Loucy (cell line): ENCODE results near the gene ERCC5.

Experiments used
- H2AFZ ChIP-seq: fragments of 200-600 bp; sonication (generic); 2 replicates; pipeline ENCODE4 v1.6.0; 2016; ENCODE audit warnings: antibody characterized with exemption, mild to moderate bottlenecking, low read length, moderate library complexity
- H3F3A ChIP-seq: fragments of 200-600 bp; 2 replicates; pipeline ENCODE4 v1.6.0; 2016; ENCODE audit warnings: antibody characterized with exemption, low read depth, mild to moderate bottlenecking
- H3K27me3 ChIP-seq: fragments of 200-600 bp; sonication (generic); 2 replicates; pipeline ENCODE4 v1.6.1; 2014; ENCODE audit warnings: low read length, mild to moderate bottlenecking; ENCODE audit not compliant: insufficient read depth, poor library complexity, severe bottlenecking
- H3K36me3 ChIP-seq: fragments of 200-600 bp; sonication (generic); 2 replicates; pipeline ENCODE4 v1.6.1; 2016; ENCODE audit warnings: low read length; ENCODE audit not compliant: insufficient read depth
- H3K4me1 ChIP-seq: fragments of 200-600 bp; sonication (generic); 2 replicates; pipeline ENCODE4 v1.5.1; 2014; ENCODE audit warnings: low read length, mild to moderate bottlenecking; ENCODE audit not compliant: insufficient read depth, poor library complexity, severe bottlenecking
- H3K4me2 ChIP-seq: fragments of 200-600 bp; sonication (generic); 2 replicates; pipeline ENCODE4 v1.6.0; 2014; ENCODE audit warnings: antibody characterized with exemption, low read length, low read depth, mild to moderate bottlenecking; ENCODE audit not compliant: poor library complexity, severe bottlenecking
- H3K4me3 ChIP-seq: fragments of 200-600 bp; sonication (generic); 2 replicates; pipeline ENCODE4 v1.5.1; 2014; ENCODE audit warnings: low read length, mild to moderate bottlenecking, mixed read lengths; ENCODE audit not compliant: poor library complexity, severe bottlenecking
- H3K79me2 ChIP-seq: fragments of 200-600 bp; sonication (generic); 2 replicates; pipeline ENCODE4 v1.6.1; 2014; ENCODE audit warnings: low read length; ENCODE audit not compliant: insufficient read depth
- H3K9ac ChIP-seq: fragments of 200-600 bp; sonication (generic); 2 replicates; pipeline ENCODE4 v1.6.0; 2014; ENCODE audit warnings: mild to moderate bottlenecking, low read depth, low read length, moderate library complexity; ENCODE audit not compliant: poor library complexity, severe bottlenecking
- H3K9me2 ChIP-seq: fragments of 200-600 bp; sonication (generic); replicated peaks from 2 replicates; pipeline ENCODE4 v1.6.1; 2016; ENCODE audit warnings: low read depth, low read length, mixed read lengths
- H3K9me3 ChIP-seq: fragments of 200-600 bp; sonication (generic); 2 replicates; pipeline ENCODE4 v1.6.1; 2014; ENCODE audit warnings: mild to moderate bottlenecking, antibody characterized with exemption, low read length, low read depth; ENCODE audit not compliant: insufficient read depth
- H4K20me1 ChIP-seq: fragments of 200-600 bp; sonication (generic); 2 replicates; pipeline ENCODE4 v1.6.0; 2014; ENCODE audit warnings: antibody characterized with exemption, low read length, mild to moderate bottlenecking; ENCODE audit not compliant: insufficient read depth, poor library complexity, severe bottlenecking
- EZH2phosphoT487 ChIP-seq: fragments of 200-600 bp; IDR thresholded peaks from 2 replicates; pipeline ENCODE4 v1.6.1; 2018; ENCODE audit warnings: antibody characterized with exemption, mild to moderate bottlenecking, moderate library complexity, borderline replicate concordance
- TF ChIP-seq, protein P1 (sequence below): fragments of 200-600 bp; sonication (generic); conservative IDR thresholded peaks from 2 replicates; pipeline ENCODE4 v1.5.1; 2014; ENCODE audit warnings: mild to moderate bottlenecking, antibody characterized with exemption, low read length

ERCC5 gene

DNA sequence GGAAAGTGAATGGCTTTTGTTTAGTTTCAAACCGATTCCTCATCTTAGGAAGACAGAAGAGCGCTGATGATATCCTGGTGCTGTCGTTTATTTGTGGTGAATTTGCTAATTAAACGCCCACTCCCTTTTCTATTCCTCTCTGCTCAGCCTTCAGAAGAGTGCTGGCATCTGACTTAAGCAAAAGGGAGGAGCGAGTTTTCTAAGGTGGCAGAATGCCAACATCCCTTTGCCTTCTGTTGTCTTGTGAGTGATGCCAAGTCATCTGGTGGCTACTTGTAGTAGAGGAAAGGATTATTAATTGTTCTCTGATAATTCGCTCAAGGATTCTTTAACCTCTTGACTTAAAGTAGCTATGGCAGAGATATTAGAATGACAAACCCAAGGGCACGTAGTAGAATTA is 68.1 kb downstream of the ERCC5 start:
- Histone ChIP-seq H3K4me2 (no peak overlapping the region), H3K27me3 (no peaks in the 10 kb centered on the region), H4K20me1 (no peaks in the 10 kb centered on the region), H2AFZ (no peak overlapping the region), H3K9me2 (no peaks in the 10 kb centered on the region), H3F3A (no peaks in the 10 kb centered on the region), H3K4me1 (no peaks in the 10 kb centered on the region), H3K79me2 (no peaks in the 10 kb centered on the region), H3K9me3 (no peaks in the 10 kb centered on the region), H3K9ac (no peak overlapping the region), H3K36me3 (no peaks in the 10 kb centered on the region), H3K4me3 (no peak overlapping the region)
- TF ChIP-seq, protein P1, sequence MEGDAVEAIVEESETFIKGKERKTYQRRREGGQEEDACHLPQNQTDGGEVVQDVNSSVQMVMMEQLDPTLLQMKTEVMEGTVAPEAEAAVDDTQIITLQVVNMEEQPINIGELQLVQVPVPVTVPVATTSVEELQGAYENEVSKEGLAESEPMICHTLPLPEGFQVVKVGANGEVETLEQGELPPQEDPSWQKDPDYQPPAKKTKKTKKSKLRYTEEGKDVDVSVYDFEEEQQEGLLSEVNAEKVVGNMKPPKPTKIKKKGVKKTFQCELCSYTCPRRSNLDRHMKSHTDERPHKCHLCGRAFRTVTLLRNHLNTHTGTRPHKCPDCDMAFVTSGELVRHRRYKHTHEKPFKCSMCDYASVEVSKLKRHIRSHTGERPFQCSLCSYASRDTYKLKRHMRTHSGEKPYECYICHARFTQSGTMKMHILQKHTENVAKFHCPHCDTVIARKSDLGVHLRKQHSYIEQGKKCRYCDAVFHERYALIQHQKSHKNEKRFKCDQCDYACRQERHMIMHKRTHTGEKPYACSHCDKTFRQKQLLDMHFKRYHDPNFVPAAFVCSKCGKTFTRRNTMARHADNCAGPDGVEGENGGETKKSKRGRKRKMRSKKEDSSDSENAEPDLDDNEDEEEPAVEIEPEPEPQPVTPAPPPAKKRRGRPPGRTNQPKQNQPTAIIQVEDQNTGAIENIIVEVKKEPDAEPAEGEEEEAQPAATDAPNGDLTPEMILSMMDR, result no peak
- no peak for TF ChIP-seq EZH2phosphoT487

GRCh38 chr13:102914339-102914930 is 68.6 kb downstream of the ERCC5 start:
- no peaks in the 10 kb centered on the region for H4K20me1 ChIP-seq
- no peaks in the 10 kb centered on the region for H3K4me1 ChIP-seq

DNA sequence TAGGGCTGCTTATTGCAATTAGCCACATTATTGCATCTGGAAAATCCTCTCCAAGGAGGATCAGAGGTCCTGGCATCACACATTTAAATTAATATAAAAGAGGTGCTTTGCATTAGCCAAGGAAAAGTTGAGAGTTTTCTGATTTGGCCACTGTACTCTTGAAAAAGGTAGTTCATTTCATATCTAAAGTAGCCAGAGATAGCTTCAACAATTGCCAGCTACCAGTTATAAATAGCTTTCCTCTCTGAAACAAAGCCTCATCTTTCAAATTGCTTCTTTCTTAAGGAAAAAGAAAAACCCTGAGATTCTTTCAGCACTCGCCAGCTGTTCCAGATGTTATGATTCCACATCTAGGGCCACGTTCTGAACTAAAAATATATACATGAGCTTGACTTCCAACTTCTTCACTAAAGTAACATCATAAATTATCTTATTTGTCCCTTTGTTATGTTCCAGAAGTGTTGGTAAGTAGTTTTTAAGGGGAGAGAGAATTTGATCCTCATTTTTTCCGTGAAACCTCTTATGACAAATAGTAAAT is 69.6 kb downstream of the ERCC5 start:
- 0 out of 2 replicates have a peak overlapping the region, but pooled peaks have one; percentile 26 for H2AFZ ChIP-seq
- H3K9me2 ChIP-seq, result no peaks in the 10 kb centered on the region
- no peaks in the 10 kb centered on the region for H3K36me3 ChIP-seq
- no peak overlapping the region for H3K4me3 ChIP-seq
- no peaks in the 10 kb centered on the region for H3K4me1 ChIP-seq
- no peak for TF ChIP-seq EZH2phosphoT487
- TF ChIP-seq, protein P1, result no peak
- H3K27me3 ChIP-seq, result no peaks in the 10 kb centered on the region
- no peaks in the 10 kb centered on the region for H3F3A ChIP-seq
- no peak overlapping the region for H3K9ac ChIP-seq
- H3K79me2 ChIP-seq, result no peaks in the 10 kb centered on the region
- H3K4me2 ChIP-seq, result no peak overlapping the region
- H4K20me1 ChIP-seq, result no peaks in the 10 kb centered on the region
- no peaks in the 10 kb centered on the region for H3K9me3 ChIP-seq

More at GRCh38 chr13:102914339-102914930, 68.6 kb downstream of the ERCC5 start:
- no peak overlapping the region for H3K9ac ChIP-seq
- H3K36me3 ChIP-seq, result no peaks in the 10 kb centered on the region
- no peaks in the 10 kb centered on the region for H3K27me3 ChIP-seq
- no peak overlapping the region for H2AFZ ChIP-seq
- no peak overlapping the region for H3K4me2 ChIP-seq
- no peaks in the 10 kb centered on the region for H3F3A ChIP-seq
- H3K9me3 ChIP-seq, result no peaks in the 10 kb centered on the region
- no peak overlapping the region for H3K4me3 ChIP-seq
- H3K79me2 ChIP-seq, result no peaks in the 10 kb centered on the region
- TF ChIP-seq, protein P1, result no peak
- no peak for TF ChIP-seq EZH2phosphoT487
- no peaks in the 10 kb centered on the region for H3K9me2 ChIP-seq
